NCI-H146 treated with DMSO at 0.1 percent for 48 hours (cell line): ENCODE measurements around the gene POLG2.
"Not testable (repeated sequence)": the region's sequence is repeated elsewhere in the genome, so short reads cannot be mapped to it uniquely, and the experiment has no call there.

Experiments
- DNase-seq: peaks from one replicate; lab custom pipeline; 2025; ENCODE audit not compliant: unreplicated experiment; lab: John Stamatoyannopoulos, UW

Gene POLG2

DNA sequence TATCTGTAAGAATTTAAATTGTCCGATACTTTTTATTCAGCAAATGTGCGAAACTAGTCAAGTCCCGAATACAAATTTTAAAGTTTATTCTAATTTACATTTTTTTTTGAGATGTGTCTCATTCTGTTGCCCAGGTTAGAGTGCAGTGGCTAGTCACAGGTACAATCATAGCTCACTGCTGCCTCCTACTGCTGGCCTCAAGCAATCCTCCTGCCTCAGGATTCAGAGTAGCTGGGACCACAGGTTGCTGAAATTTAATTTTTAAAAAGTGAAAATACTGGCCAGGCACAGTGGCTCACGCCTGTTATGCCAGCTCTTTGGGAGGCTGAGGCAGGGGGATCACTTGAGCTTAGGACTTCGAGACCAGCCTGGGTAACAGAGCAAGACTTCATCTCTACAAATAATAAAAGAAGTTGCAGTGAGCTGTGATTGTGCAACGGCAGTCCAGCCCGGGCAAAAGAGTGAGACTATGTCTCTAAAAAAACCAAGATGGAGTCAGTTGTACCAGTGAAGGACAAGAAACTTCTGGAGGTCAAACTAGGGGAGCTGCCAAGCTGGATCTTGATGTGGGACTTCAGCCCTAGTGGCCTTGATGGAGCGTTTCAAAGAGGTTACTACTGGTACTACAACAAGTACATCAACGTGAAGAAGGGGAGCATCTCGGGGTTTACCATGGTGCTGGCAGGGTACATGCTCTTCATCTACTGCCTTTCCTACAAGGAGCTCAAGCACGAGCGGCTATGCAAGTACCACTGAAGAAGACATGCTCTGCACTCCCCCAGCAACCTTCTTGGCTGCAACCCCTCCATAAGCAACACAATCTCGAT lies 5.6 kb downstream of the POLG2 start:
- no peak for DNase-seq

DNA sequence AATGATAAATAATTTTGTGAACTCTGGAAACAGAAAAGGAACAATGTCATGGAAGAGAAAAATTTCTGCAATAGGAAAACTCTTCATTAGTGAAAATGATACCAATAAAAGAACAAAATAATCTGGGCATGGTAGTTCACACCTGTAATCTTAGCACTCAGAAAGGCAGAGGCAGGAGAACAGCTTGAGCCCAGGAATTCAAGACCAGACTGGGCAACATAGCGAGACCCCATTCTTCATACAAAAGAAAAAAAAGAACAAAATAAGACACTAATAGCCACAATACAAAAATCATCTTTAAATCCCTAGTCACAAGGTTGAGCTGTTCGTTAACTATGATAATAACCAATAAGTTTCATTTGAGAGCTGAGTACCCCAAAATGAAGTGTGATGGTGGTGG lies 8.6 kb downstream of the POLG2 start:
- DNase-seq: no peak

DNA sequence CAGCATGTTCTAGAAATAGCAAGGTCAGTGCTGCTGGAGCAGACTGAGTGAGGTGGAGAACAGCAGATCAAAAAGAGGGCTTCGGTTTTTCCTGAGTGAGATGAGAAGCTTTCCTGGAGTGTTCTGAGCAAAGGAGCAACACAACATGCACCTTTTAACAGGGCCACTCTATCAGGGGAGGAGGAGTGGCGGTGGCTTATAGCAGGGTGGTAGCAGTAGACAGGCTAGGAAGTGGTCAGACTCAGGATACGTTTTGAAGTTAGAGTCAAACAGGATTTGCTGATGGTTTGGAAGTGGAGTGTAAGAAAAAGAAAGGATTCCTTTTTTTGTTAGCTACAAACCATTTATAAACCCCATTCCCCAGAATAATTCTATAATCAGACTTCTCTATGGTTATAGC lies 12.5 kb downstream of the POLG2 start:
- DNase-seq: no peak

DNA sequence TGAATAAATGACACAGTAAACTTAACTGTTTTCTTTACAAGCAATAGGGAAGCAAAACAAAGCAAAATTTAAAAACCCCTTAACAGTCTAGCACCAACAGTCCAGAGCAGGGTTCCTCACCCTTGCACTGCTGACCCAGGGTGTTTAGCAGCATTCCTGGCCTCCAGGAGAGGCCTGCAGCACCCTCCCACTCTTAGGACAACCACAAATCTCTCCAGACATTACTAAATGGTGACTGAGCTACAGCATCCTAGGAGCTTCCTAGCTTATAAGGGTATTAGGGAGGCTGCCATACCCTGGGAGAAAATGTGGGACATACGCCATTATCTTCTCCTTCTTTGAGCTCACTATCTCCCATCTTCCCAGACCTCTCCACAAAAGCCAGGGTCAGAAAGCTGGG lies 15.9 kb downstream of the POLG2 start:
- DNase-seq: no peak

DNA sequence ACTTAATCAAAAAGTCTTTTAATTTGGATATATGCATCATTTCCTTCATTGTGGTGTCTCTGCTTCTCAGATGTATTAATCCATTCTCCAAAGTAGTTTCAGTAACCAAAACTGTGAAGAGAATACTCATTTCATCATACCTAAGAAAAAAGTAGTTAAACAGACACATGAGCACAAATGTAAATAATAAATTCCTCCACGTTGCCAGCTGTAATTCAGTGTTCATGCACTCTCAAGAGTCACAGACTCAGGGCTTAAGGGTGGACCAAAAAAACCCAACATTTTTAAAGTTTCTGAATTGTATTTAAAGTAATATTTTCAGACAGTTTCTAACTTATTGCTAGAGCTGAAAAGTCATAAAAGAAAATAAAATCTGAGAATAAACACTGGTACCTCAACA lies 19.0 kb downstream of the POLG2 start:
- DNase-seq: no peak

DNA sequence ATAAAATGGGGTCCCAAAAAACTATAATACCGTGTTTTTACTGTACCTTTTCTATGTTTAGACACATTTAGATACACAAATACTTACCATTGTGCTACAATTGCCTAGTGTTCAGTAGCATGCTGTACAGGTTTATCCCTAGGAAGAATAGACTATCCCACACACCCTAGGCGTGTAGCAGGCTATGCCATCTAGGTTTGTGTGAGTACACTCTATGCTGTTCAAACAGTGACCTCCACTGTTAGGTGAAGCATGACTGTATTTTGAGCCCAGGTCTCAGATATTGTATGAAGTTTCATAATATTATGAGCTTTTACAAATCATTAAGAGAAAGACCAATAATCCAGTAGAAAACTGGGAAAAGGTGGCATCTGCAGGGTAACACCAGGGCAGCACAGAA lies 24.3 kb downstream of the POLG2 start:
- DNase-seq: no peak

DNA sequence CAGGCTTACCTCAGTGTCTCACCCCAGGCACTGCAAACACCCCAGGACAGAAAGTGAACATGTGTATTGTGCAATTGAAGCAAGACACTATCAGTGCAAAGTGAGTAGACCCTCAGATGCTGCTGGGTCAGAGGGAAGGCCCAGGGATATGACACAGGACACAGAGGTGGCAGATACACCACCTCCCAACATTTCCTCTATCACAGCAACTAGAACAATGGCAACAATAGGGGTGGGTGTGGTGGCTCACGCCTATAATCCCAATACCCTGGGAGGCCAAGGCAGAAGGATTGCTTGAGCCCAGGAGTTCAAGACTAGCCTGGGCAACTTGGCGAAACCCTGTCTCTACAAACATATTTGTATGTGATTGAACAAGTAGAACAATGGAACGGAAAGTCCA lies 25.4 kb downstream of the POLG2 start:
- no peak for DNase-seq

DNA sequence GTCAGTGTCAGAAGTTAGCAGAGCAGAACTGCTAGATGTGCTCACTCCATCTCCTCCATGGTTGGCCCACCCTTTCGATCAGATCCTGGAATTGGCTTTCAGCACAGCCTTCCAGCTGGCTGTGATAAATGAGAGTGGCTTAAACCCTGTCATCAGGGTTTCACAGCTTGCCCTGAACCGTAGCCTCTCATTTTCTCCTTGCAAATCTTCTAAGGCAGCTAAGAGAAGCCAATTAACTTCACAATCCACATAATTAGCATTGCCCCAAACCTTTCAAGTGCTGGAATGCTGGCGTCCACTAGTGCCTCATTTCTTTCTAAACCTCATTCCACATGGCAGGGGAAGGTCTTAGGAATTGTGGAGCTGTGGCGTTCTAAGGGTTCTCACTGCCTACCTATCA lies 26.2 kb downstream of the POLG2 start:
- no peak for DNase-seq

DNA sequence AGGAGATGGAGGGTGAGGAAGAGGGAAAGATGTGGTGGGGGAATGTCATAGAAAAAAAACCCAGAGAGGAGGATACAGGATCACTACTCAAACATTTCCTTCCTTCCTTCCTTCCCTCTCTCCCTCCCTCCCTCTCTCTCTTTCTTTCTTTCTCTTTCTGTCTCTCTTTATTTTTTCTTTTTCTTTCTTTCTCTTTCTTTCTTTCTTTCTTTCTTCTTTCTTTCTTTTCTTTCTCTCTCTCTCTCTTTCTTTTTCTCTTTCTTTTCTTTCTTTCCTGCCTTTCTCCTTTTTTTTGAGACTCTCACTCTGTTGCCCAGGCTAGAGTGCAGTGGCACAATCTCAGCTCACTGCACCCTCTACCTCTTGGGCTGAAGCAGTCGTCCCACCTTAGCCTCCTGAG lies 30.0 kb downstream of the POLG2 start:
- not testable (repeated sequence) for DNase-seq

DNA sequence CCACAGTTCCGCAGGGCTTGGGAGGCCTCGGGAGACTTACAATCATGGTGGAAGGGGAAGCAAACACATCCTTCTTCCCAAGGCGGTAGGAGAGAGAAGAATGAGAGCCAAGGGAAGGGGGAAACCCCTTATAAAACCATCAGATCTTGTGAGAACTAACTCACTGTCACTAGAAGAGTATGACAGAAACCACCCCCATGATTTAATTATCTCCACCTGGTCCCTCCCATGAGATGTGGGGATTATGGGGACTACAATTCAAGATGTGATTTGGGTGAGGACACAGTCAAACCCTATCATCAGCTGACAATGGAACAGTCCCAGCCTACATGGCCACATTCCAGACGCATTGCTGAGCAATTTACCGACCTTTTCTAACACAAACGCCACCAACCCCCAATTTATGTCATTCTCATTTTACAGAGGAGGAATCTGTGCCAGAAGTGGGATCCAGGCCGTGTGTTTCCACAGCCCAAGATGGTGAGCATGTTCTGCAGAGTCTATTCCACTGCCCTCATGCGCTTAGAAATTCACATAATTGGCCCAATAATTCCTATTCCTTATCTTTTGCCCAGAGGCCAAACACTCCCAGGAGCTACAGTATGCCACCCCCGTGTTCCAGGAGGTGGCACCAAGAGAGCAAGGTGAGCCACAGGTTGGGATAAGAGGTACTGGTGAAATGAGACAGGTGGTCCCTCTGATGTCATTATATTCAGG lies 30.7 kb downstream of the POLG2 start:
- DNase-seq: no peak

DNA sequence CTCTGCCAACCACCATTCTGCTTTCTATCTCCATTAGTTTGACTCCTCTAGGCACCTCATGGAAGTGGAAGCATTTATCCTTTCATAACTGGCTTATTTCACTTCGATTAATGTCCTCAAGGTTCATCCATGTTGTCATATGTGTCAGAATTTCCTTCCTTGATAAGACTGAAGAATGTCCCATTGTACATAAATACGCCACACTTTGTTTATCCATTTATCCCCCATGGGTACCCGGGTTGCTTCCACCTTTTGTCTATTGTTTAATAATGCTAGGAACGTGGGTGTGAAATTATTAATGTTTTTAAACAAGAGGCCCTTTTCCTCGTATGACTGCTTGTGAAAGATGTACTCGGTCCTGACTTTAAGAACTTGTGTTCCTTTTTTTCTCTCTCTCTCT lies 35.1 kb downstream of the POLG2 start:
- DNase-seq: no peak

DNA sequence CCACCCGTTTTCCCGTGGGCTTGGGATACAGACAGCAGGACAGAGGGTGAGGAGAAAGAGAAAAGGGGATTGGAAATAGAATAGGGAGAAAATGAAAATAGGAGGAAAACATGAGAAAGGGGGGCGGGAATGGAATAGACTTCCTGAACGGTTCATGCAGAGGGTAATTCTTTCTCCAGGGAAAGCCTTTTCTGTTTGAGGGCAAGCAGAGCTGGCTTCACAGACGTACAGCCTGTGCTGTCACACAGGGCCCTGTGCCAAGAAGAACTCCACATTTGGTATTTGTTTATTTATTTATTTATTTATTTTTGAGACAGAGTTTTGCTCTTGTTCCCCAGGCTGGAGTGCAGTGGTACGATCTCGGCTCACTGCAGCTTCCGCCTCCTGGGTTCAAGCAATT lies 35.9 kb downstream of the POLG2 start:
- DNase-seq: no peak

DNA sequence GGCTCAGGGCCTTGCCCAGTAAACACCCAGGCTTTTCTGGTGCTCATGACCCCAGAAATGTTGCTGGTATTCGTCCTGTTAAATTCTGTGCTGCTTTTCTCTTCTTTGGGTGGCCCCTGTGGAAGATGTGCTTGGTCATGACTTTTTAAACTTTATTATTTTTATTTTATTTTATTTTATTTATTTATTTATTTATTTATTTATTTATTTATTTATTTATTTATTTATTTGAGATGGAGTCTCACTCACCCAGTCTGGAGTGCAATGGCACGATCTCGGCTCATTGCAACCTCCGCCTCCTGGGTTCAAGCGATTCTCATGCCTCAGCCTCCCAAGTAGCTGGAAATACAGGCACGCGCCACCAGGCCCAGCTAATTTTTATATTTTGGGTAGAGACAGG lies 37.0 kb downstream of the POLG2 start:
- DNase-seq: not testable (repeated sequence)

DNA sequence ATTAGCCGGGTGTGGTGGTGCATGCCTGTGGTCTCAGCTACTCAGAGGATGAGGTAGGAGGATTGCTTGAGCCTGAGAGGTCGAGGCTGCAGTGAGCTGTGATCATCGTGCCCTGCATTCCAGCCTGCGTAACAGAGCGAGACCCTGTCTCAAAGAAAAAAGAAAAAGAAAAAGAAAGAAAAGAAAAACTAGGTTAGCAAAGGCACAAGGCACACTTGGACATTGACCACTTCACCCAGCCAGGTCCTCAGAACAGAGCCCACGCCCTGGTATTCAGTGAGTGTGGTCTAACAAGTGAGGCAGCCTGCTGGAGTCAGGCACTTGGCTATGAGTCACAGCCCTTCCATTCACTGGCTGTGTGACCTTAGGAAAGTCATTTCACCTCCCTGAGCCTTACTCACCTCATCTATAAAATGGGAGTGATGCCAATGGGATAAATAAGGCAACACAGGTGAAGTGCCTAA lies 37.5 kb downstream of the POLG2 start:
- no peak for DNase-seq

DNA sequence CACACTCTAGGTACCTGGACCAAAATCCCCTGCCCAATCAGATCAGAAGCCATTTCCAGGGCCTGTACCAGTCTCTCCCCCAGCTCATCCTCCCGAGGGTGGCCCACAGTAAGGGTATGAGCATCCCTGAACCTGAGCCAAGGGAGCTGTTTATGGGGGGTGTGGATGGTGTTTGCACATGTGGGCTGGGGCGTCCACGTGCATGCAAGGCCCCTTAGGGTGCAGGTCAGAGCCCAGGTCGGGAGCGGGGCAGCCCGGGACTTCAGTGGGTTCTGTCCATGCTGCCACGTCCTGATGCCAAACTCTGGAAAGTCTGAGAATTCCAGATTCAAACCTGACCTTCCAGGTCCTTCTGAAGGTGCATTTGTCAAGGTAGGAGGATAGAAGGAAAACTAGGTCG lies 38.1 kb downstream of the POLG2 start:
- DNase-seq: no peak

DNA sequence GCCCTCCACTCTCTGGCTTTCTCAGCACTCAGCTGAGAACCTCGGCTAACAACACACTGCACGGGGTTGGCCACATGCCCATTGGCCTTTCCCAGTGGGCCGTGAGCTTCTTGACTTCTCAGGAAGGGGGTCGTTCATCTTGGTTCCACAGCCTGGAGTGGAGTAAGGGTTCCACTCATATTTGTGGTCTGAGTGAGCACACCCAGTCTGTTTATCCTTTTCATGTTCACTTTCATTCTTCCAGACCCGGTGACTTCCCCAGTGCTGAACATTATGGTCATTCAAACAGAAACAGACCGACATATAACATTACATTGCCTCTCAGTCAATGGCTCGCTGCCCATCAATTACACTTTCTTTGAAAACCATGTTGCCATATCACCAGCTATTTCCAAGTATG lies 39.7 kb downstream of the POLG2 start:
- no peak for DNase-seq

DNA sequence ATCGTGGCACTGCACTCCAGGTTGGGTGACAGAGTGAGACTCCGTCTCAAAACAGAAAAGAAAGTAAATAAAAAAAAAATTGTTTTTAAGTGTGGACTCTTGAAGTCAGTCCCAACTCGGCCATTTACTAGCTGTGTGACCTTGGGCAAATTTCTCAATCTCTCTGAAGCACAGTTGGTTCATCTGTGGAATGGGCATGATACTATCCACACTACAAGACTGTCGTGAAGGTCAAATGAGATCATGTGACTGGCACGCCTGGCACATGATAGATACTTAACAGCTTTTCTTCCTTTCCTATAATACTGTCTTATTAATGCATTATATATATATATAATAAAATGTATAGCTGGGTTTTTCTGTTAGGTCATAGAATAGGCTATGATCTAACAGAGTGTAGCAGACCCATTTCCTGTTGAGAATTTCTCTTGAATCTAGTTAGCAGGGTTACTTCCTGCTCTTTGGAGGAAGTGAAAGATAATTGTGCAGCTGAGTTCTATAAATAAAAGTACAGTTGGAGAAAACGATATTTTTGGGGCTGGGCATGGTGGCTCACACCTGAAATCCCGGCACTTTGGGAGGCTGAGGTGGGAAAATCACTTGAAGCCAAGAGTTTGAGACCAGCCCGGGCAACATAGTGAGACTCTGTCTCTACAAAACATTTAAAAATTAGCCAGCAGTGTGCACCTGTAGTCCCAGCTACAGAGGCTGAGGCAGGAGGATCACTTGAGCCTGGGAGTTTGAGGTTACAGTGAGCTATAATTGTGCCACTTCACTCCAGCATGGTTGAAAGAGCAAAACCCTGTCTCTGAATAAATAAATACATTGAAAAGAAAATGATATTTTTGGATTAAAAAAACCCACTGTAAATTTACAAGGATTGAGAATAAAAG lies 40.6 kb downstream of the POLG2 start:
- DNase-seq: no peak

DNA sequence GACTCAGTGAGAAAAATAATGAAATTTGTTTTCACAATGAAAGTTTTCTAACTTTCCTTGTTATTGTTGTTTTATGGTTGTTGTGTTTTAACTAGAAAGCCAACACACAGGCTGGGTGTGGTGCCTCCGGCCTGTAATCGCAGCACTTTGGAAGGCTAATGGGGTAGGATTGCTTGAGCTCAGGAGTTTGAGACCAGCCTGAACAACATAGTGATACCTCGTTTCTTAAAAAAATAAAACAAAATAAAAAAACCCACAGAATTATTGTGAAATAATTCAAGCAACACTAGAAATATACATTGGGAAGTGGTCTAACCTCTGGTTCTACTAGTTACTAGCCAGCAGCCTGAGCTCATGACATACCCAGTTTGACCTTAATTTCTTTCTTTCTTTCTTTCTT lies 47.3 kb downstream of the POLG2 start:
- no peak for DNase-seq

DNA sequence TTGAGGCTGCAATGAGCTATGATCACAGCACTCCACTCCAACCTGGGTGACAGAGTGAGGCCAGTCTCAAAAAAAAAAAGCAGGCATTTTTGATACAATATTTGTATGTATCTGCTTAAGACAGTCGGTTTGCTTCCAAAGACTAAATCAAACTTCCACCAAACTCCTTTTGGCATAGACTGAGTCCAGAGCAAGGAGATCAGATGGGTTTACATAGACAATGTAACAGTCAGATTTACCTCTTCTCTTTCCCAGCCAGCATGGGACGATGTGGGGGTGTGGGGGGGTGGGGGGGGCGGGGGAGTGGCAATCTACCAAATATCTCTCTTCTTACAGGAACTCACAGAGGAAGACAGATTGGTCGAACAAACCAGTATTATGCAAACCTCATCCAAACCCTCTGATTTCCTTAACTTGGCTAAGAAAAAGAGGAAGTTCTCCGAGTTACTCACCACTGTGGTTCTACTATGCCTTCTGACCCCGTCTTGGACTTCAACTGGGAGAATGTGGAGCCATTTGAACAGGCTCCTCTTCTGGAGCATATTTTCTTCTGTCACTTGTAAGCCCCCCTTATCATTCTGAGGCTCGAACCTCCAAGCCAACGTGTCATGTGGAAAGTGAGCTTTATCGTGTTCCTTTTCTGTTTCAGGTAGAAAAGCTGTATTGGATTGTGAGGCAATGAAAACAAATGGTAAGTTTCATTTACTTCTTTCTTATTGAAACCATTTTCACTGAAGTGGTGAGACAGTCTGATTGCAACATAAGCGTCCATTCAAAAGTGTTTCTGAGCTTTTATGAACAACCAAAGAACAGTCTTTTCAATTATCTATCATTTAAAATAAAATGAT lies 48.0 kb downstream of the POLG2 start, which contains the start of gene MILR1:
Gene MILR1, plus strand, starts transcription at position 451 of the 848 bp plus-strand sequence. Its CDS starts 54 bp downstream, at position 505.
- DNase-seq: no peak

DNA sequence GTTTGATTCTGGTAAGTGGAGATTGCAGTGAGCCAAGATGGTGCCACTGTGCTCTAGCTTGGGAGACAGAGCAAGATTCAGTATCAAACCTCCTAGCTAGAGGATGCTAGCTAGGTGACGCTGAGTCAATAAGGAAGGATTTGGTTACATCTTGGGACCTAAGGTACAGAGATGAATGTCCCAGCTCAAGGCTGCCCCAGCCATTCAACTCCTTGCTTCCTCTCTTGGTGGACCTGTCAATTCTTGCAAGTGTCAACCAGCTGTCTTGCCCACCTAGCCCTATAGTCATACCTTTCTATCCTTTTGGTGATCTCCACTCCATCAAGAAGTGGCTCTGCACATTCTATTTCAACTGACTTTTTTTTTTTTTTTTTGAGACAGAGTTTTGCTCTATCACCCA lies 49.3 kb downstream of the POLG2 start:
- DNase-seq: no peak
